Neural progenitor cell (in vitro differentiated cells): ENCODE data around the gene BRAT1. TPM values are rescaled to one million over a fixed set of nuclear protein-coding genes. Genes with fewer than 3 reads are reported as not detected.
"Not testable (repeated sequence)": the region's sequence is repeated elsewhere in the genome, so short reads cannot be mapped to it uniquely, and the experiment has no call there.

ENCODE experiments used
- DNase-seq: peaks from one replicate; pipeline ENCODE4 v3.0.0-alpha.2; 2016; ENCODE audit warnings: low spot score
- H2AFZ ChIP-seq: fragments of 200-600 bp; sonication (generic); replicated peaks from 2 replicates; pipeline ENCODE4 v1.6.1; 2016; ENCODE audit warnings: antibody characterized with exemption
- H3F3A ChIP-seq: fragments of 200-600 bp; sonication (generic); 2 replicates; pipeline ENCODE4 v1.6.1; 2016; ENCODE audit warnings: antibody characterized with exemption, low read depth
- H3K27ac ChIP-seq: fragments of 200-600 bp; sonication (generic); 2 replicates; pipeline ENCODE4 v1.5.1; 2016; ENCODE audit warnings: mild to moderate bottlenecking
- H3K27me3 ChIP-seq: fragments of 200-600 bp; sonication (generic); 2 replicates; pipeline ENCODE4 v1.6.1; 2016; ENCODE audit warnings: mild to moderate bottlenecking, moderate library complexity
- H3K36me3 ChIP-seq: fragments of 200-600 bp; sonication (generic); 2 replicates; pipeline ENCODE4 v1.5.1; 2016
- H3K4me1 ChIP-seq: fragments of 200-600 bp; sonication (generic); 2 replicates; pipeline ENCODE4 v1.6.1; 2016; ENCODE audit warnings: mixed run types
- H3K4me2 ChIP-seq: fragments of 200-600 bp; sonication (generic); 2 replicates; pipeline ENCODE4 v1.6.1; 2016
- H3K4me3 ChIP-seq: fragments of 200-600 bp; sonication (generic); 2 replicates; pipeline ENCODE4 v1.5.1; 2016
- H3K79me2 ChIP-seq: fragments of 200-600 bp; sonication (generic); 2 replicates; pipeline ENCODE4 v1.6.1; 2016; ENCODE audit warnings: low read depth
- H3K9ac ChIP-seq: fragments of 200-600 bp; sonication (generic); 2 replicates; pipeline ENCODE4 v1.6.1; 2016
- H3K9me3 ChIP-seq: fragments of 200-600 bp; sonication (generic); 2 replicates; pipeline ENCODE4 v1.5.1; 2016; ENCODE audit warnings: low read depth
- H4K20me1 ChIP-seq: fragments of 200-600 bp; sonication (generic); 2 replicates; pipeline ENCODE4 v1.6.1; 2016; ENCODE audit warnings: low read depth
- H3K27ac Mint-ChIP-seq: 3 replicates; pipeline ENCODE4 v1.8.0; 2021; ENCODE audit warnings: mixed read lengths
- H3K27me3 Mint-ChIP-seq: 2 replicates; pipeline ENCODE4 v1.8.0; 2022; ENCODE audit warnings: low read depth, mild to moderate bottlenecking, inconsistent platforms, moderate library complexity, mixed read lengths; ENCODE audit not compliant: insufficient read depth
- H3K36me3 Mint-ChIP-seq: 3 replicates; pipeline ENCODE4 v1.8.0; 2021; ENCODE audit warnings: mixed read lengths
- H3K4me1 Mint-ChIP-seq: 3 replicates; pipeline ENCODE4 v1.8.0; 2021; ENCODE audit warnings: mixed read lengths
- H3K4me3 Mint-ChIP-seq: 3 replicates; pipeline ENCODE4 v1.8.0; 2021; ENCODE audit warnings: mild to moderate bottlenecking, moderate library complexity, mixed read lengths
- H3K9me3 Mint-ChIP-seq: 3 replicates; pipeline ENCODE4 v1.8.0; 2020; ENCODE audit warnings: mixed read lengths
- CTCF ChIP-seq: fragments of 200-600 bp; sonication (generic); IDR thresholded peaks from 2 replicates; pipeline ENCODE4 v1.5.1; 2017; ENCODE audit warnings: antibody characterized with exemption, mild to moderate bottlenecking
- EZH2 ChIP-seq: fragments of 200-600 bp; sonication (generic); IDR thresholded peaks from 2 replicates; pipeline ENCODE4 v1.6.1; 2017; ENCODE audit warnings: antibody characterized with exemption, mild to moderate bottlenecking, moderate library complexity
- EZH2phosphoT487 ChIP-seq: fragments of 200-600 bp; sonication (generic); IDR thresholded peaks from 2 replicates; pipeline ENCODE4 v1.6.1; 2017; ENCODE audit warnings: antibody characterized with exemption
- total RNA-seq: library from RNA; depleted of rRNA; stranded (reverse); fragments of >200 nt; gene quantifications from 2 replicates; pipeline ENCODE4 v1.2.3, GENCODE V29; 2015; ENCODE audit warnings: low replicate concordance

BRAT1 gene
- total RNA-seq, 1 donor from 2014 or later = 9.3 TPM

GRCh38 chr7:2540133-2540532 is 15.2 kb downstream of the BRAT1 start:
- no peaks in the 10 kb centered on the region for H3K9me3 ChIP-seq
- no peaks in the 10 kb centered on the region for H4K20me1 ChIP-seq
- no peak overlapping the region for H3K4me3 ChIP-seq
- Mint-ChIP-seq H3K36me3 (peaks cover 3% of the 10 kb centered on the region), H3K4me1 (no peaks in the 10 kb centered on the region), H3K27ac (no peak overlapping the region), H3K4me3 (no peak overlapping the region), H3K27me3 (peaks cover 12% of the 10 kb centered on the region), H3K9me3 (no peaks in the 10 kb centered on the region)
- H3K4me1 ChIP-seq = no peaks in the 10 kb centered on the region
- TF ChIP-seq EZH2 (no peak), CTCF (no peak), EZH2phosphoT487 (no peak)
- no peak overlapping the region for H2AFZ ChIP-seq
- no peak overlapping the region for H3K4me2 ChIP-seq
- H3K79me2 ChIP-seq = no peaks in the 10 kb centered on the region
- DNase-seq = no peak
- no peaks in the 10 kb centered on the region for H3K27me3 ChIP-seq
- no peaks in the 10 kb centered on the region for H3K36me3 ChIP-seq
- no peaks in the 10 kb centered on the region for H3F3A ChIP-seq
- H3K9ac ChIP-seq = no peak overlapping the region
- H3K27ac ChIP-seq = no peak overlapping the region

GRCh38 chr7:2539031-2539911 is 16.1 kb downstream of the BRAT1 start:
- no peak overlapping the region for H3K9ac ChIP-seq
- no peak for DNase-seq
- Mint-ChIP-seq H3K9me3 (no peaks in the 10 kb centered on the region), H3K27me3 (peaks cover 10% of the 10 kb centered on the region), H3K4me1 (no peaks in the 10 kb centered on the region), H3K27ac (no peak overlapping the region), H3K4me3 (no peak overlapping the region), H3K36me3 (peaks cover 3% of the 10 kb centered on the region)
- no peaks in the 10 kb centered on the region for H3K36me3 ChIP-seq
- no peak overlapping the region for H3K4me2 ChIP-seq
- H3K4me3 ChIP-seq = no peak overlapping the region
- no peaks in the 10 kb centered on the region for H3K79me2 ChIP-seq
- no peaks in the 10 kb centered on the region for H4K20me1 ChIP-seq
- no peaks in the 10 kb centered on the region for H3K9me3 ChIP-seq
- no peaks in the 10 kb centered on the region for H3K27me3 ChIP-seq
- TF ChIP-seq EZH2phosphoT487 (no peak), CTCF (no peak), EZH2 (no peak)
- no peaks in the 10 kb centered on the region for H3F3A ChIP-seq
- no peaks in the 10 kb centered on the region for H3K4me1 ChIP-seq
- no peak overlapping the region for H2AFZ ChIP-seq
- no peak overlapping the region for H3K27ac ChIP-seq

- Histone ChIP-seq H3K27ac (peak overlapping the region; percentile 58), H4K20me1 (no peaks in the 10 kb centered on the region), H3F3A (no peaks in the 10 kb centered on the region), H3K4me1 (no peaks in the 10 kb centered on the region), H3K4me3 (no peak overlapping the region), H3K9me3 (no peaks in the 10 kb centered on the region), H3K36me3 (no peaks in the 10 kb centered on the region), H3K9ac (no peak overlapping the region), H3K79me2 (no peaks in the 10 kb centered on the region), H3K4me2 (no peak overlapping the region), H2AFZ (no peak overlapping the region), H3K27me3 (no peaks in the 10 kb centered on the region)
- TF ChIP-seq CTCF = no peak
- no peak for TF ChIP-seq EZH2
- no peak for TF ChIP-seq EZH2phosphoT487
- Mint-ChIP-seq H3K36me3 (peaks cover 3% of the 10 kb centered on the region), H3K27ac (no peak overlapping the region), H3K4me3 (no peak overlapping the region), H3K4me1 (peaks cover 2% of the 10 kb centered on the region), H3K9me3 (no peaks in the 10 kb centered on the region), H3K27me3 (peaks cover 6% of the 10 kb centered on the region)
- peak; percentile 5 for DNase-seq
Observed at GRCh38 chr7:2537981-2538851, 17.1 kb downstream of the BRAT1 start.

GRCh38 chr7:2535872-2536627 is 19.3 kb downstream of the BRAT1 start:
- H4K20me1 ChIP-seq, H3F3A ChIP-seq, H3K4me3 Mint-ChIP-seq, H3K27ac ChIP-seq, H3K79me2 ChIP-seq, H3K36me3 ChIP-seq, H3K9me3 Mint-ChIP-seq, H3K4me1 ChIP-seq, H3K4me2 ChIP-seq, DNase-seq, H3K27ac Mint-ChIP-seq, H2AFZ ChIP-seq, H3K27me3 ChIP-seq, H3K4me3 ChIP-seq, H3K27me3 Mint-ChIP-seq, H3K36me3 Mint-ChIP-seq, H3K9ac ChIP-seq, H3K9me3 ChIP-seq: not testable (repeated sequence)
- H3K4me1 Mint-ChIP-seq = peaks cover 11% of the 10 kb centered on the region

GRCh38 chr7:2534214-2534613 is 21.1 kb downstream of the BRAT1 start:
- not testable (repeated sequence) for H3K9me3 Mint-ChIP-seq, H3K27ac ChIP-seq, H3K36me3 ChIP-seq, H3K27me3 ChIP-seq, H3K4me1 ChIP-seq, DNase-seq, H3K36me3 Mint-ChIP-seq, H3K9me3 ChIP-seq, H3K9ac ChIP-seq, H3K27me3 Mint-ChIP-seq, H3K27ac Mint-ChIP-seq, H3K79me2 ChIP-seq, H3K4me2 ChIP-seq, H3K4me3 Mint-ChIP-seq, H2AFZ ChIP-seq, H3K4me3 ChIP-seq
- H3K4me1 Mint-ChIP-seq = peaks cover 18% of the 10 kb centered on the region
- peaks cover 20% of the 10 kb centered on the region for H4K20me1 ChIP-seq
- peaks cover 24% of the 10 kb centered on the region for H3F3A ChIP-seq
